ENCODE measurements around the gene RAB3A.

The RAB3A gene

GRCh38 chr19:18202778-18203407 is 949 bp downstream of the RAB3A start:
- Histone ChIP-seq H3K27me3 (ENCODE audit: control insufficient read depth in 1 of 2, insufficient read depth in 1 of 2, low read length in 2 of 2) (no peaks in the 10 kb centered on the region), H2BK12ac (ENCODE audit: low read length in 2 of 2) (no peak overlapping the region), H3K18ac (ENCODE audit: low read depth in 1 of 2, low read length in 2 of 2) (peak overlapping the region in 1 of 2 experiments; percentile 22), H3K79me1 (replicated peaks; ENCODE audit: low read length, poor library complexity, severe bottlenecking) (peaks cover 11% of the 10 kb centered on the region), H3K4ac (ENCODE audit: low read depth in 1 of 2, low read length in 2 of 2) (no peak overlapping the region), H3K14ac (ENCODE audit: low read length in 2 of 2) (peak overlapping the region in 1 of 2 experiments; percentile 95), H3K4me3 (ENCODE audit: insufficient read depth in 1 of 2, low read depth in 1 of 2, low read length in 2 of 2) (peak overlapping the region; percentile 75 to 96), H2AK5ac (ENCODE audit: low read length, severe bottlenecking) (no peak overlapping the region), H3K23ac (ENCODE audit: low read length in 2 of 2) (peak overlapping the region in 1 of 2 experiments; percentile 90), H3K4me2 (ENCODE audit: low read length, poor library complexity, severe bottlenecking) (peak overlapping the region; percentile 68), H2BK15ac (ENCODE audit: low read depth, poor library complexity, severe bottlenecking) (no peak overlapping the region), H2BK120ac (ENCODE audit: low read depth, low read length) (no peak overlapping the region), H2AFZ (ENCODE audit: low read depth, low read length) (no peak overlapping the region), H3K4me1 (ENCODE audit: control insufficient read depth, insufficient read depth, low read depth, low read length) (peaks cover 17% of the 10 kb centered on the region), H3K9me3 (ENCODE audit: control insufficient read depth, low read length) (no peaks in the 10 kb centered on the region), H2BK5ac (ENCODE audit: low read depth, low read length, poor library complexity, severe bottlenecking) (no peak overlapping the region), H3K27ac (ENCODE audit: low read length, poor library complexity, severe bottlenecking) (no peak overlapping the region), H4K8ac (ENCODE audit: low read length) (no peak overlapping the region), H4K91ac (ENCODE audit: low read length) (no peak overlapping the region), H3K9ac (ENCODE audit: low read length) (peak overlapping the region; percentile 83), H3K36me3 (ENCODE audit: control insufficient read depth in 1 of 2, insufficient read depth in 2 of 2, low read depth in 1 of 2, low read length in 2 of 2) (peaks cover 24 to 32% of the 10 kb centered on the region in 2 experiments)
- WGBS, result 41% methylated on average over 32 of the region's 32 CpGs
- no peak for DNase-seq

DNA sequence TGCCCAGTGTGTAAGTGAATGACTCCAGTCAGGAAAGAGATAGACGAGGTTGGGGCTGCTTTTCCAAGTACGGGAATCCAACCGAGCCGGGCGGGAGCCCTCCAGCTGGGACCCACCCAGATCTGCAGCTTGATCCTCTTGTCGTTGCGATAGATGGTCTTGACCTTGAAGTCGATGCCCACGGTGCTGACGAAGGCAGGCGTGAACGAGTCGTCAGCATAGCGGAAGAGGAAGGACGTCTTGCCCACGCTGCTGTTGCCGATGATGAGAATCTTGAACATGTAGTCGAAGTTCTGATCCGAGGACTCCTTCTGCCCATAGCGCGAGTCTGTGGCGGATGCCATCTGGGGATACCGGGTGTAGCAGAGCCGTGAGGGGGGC is 1.5 kb downstream of the RAB3A start:
- Histone ChIP-seq H2BK12ac (ENCODE audit: low read length in 2 of 2) (no peak overlapping the region), H2BK5ac (ENCODE audit: low read depth, low read length, poor library complexity, severe bottlenecking) (no peak overlapping the region), H2AFZ (ENCODE audit: low read depth, low read length) (no peak overlapping the region), H3K79me1 (replicated peaks; ENCODE audit: low read length, poor library complexity, severe bottlenecking) (peaks cover 11% of the 10 kb centered on the region), H3K14ac (ENCODE audit: low read length in 2 of 2) (no peak overlapping the region), H3K18ac (ENCODE audit: low read depth in 1 of 2, low read length in 2 of 2) (no peak overlapping the region), H3K4me3 (ENCODE audit: insufficient read depth in 1 of 2, low read depth in 1 of 2, low read length in 2 of 2) (peak overlapping the region in 1 of 2 experiments; percentile 96), H2AK5ac (ENCODE audit: low read length, severe bottlenecking) (no peak overlapping the region), H3K4ac (ENCODE audit: low read depth in 1 of 2, low read length in 2 of 2) (no peak overlapping the region), H2BK120ac (ENCODE audit: low read depth, low read length) (no peak overlapping the region), H4K91ac (ENCODE audit: low read length) (no peak overlapping the region), H3K4me1 (ENCODE audit: control insufficient read depth, insufficient read depth, low read depth, low read length) (peaks cover 17% of the 10 kb centered on the region), H3K9ac (ENCODE audit: low read length) (peak overlapping the region; percentile 83), H4K8ac (ENCODE audit: low read length) (no peak overlapping the region), H3K9me3 (ENCODE audit: control insufficient read depth, low read length) (no peaks in the 10 kb centered on the region), H3K23ac (ENCODE audit: low read length in 2 of 2) (no peak overlapping the region), H3K4me2 (ENCODE audit: low read length, poor library complexity, severe bottlenecking) (no peak overlapping the region), H3K36me3 (ENCODE audit: control insufficient read depth in 1 of 2, insufficient read depth in 2 of 2, low read depth in 1 of 2, low read length in 2 of 2) (peaks cover 27 to 36% of the 10 kb centered on the region in 2 experiments), H3K27me3 (ENCODE audit: control insufficient read depth in 1 of 2, insufficient read depth in 1 of 2, low read length in 2 of 2) (no peaks in the 10 kb centered on the region), H2BK15ac (ENCODE audit: low read depth, poor library complexity, severe bottlenecking) (no peak overlapping the region), H3K27ac (ENCODE audit: low read length, poor library complexity, severe bottlenecking) (no peak overlapping the region)
- WGBS, result 96% methylated on average over 24 of the region's 24 CpGs
- DNase-seq, result no peak

DNA sequence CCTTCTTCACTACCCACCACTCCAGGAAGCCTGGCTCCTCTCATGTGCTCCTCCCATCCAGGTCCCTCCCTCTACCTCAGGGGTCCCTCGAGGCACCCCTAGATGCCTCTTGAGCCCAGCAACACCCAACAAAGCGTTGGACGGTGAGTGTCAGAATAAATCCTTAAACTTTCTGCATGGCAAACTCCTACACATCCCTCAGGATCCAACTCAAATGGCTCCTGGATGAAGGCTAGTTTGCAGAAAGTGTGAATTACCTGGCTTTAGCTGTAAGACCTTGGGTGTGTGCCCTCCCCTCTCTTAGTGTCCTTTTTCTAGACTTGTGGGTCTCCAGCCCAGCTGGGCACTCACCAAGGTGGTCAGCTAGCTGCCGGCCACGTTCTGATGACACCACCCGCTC is 5.5 kb downstream of the RAB3A start:
- Histone ChIP-seq H3K36me3 (ENCODE audit: control insufficient read depth in 1 of 2, insufficient read depth in 2 of 2, low read depth in 1 of 2, low read length in 2 of 2) (peaks cover 48 to 52% of the 10 kb centered on the region in 2 experiments), H2BK5ac (ENCODE audit: low read depth, low read length, poor library complexity, severe bottlenecking) (no peak overlapping the region), H2AK5ac (ENCODE audit: low read length, severe bottlenecking) (no peak overlapping the region), H3K4me3 (ENCODE audit: insufficient read depth in 1 of 2, low read depth in 1 of 2, low read length in 2 of 2) (no peak overlapping the region), H4K91ac (ENCODE audit: low read length) (no peak overlapping the region), H3K9me3 (ENCODE audit: control insufficient read depth, low read length) (no peaks in the 10 kb centered on the region), H3K4ac (ENCODE audit: low read depth in 1 of 2, low read length in 2 of 2) (no peak overlapping the region), H3K27ac (ENCODE audit: low read length, poor library complexity, severe bottlenecking) (no peak overlapping the region), H3K14ac (ENCODE audit: low read length in 2 of 2) (no peak overlapping the region), H3K23ac (ENCODE audit: low read length in 2 of 2) (no peak overlapping the region), H2AFZ (ENCODE audit: low read depth, low read length) (no peak overlapping the region), H2BK12ac (ENCODE audit: low read length in 2 of 2) (no peak overlapping the region), H3K18ac (ENCODE audit: low read depth in 1 of 2, low read length in 2 of 2) (no peak overlapping the region), H3K27me3 (ENCODE audit: control insufficient read depth in 1 of 2, insufficient read depth in 1 of 2, low read length in 2 of 2) (no peaks in the 10 kb centered on the region), H4K8ac (ENCODE audit: low read length) (no peak overlapping the region), H3K4me1 (ENCODE audit: control insufficient read depth, insufficient read depth, low read depth, low read length) (peaks cover 23% of the 10 kb centered on the region), H2BK15ac (ENCODE audit: low read depth, poor library complexity, severe bottlenecking) (no peak overlapping the region), H3K4me2 (ENCODE audit: low read length, poor library complexity, severe bottlenecking) (no peak overlapping the region), H3K9ac (ENCODE audit: low read length) (no peak overlapping the region), H3K79me1 (replicated peaks; ENCODE audit: low read length, poor library complexity, severe bottlenecking) (peaks cover 21% of the 10 kb centered on the region), H2BK120ac (ENCODE audit: low read depth, low read length) (no peak overlapping the region)
- 83% methylated on average over 3 of the region's 6 CpGs for WGBS
- DNase-seq, result no peak

- Histone ChIP-seq H3K9ac (ENCODE audit: low read length) (no peak overlapping the region), H3K4me2 (ENCODE audit: low read length, poor library complexity, severe bottlenecking) (no peak overlapping the region), H4K91ac (ENCODE audit: low read length) (no peak overlapping the region), H3K4me3 (ENCODE audit: insufficient read depth in 1 of 2, low read depth in 1 of 2, low read length in 2 of 2) (no peak overlapping the region), H3K27ac (ENCODE audit: low read length, poor library complexity, severe bottlenecking) (no peak overlapping the region), H3K18ac (ENCODE audit: low read depth in 1 of 2, low read length in 2 of 2) (no peak overlapping the region), H3K27me3 (ENCODE audit: control insufficient read depth in 1 of 2, insufficient read depth in 1 of 2, low read length in 2 of 2) (no peaks in the 10 kb centered on the region), H3K23ac (ENCODE audit: low read length in 2 of 2) (no peak overlapping the region), H2AFZ (ENCODE audit: low read depth, low read length) (no peak overlapping the region), H2BK5ac (ENCODE audit: low read depth, low read length, poor library complexity, severe bottlenecking) (no peak overlapping the region), H3K4ac (ENCODE audit: low read depth in 1 of 2, low read length in 2 of 2) (no peak overlapping the region), H3K9me3 (ENCODE audit: control insufficient read depth, low read length) (no peaks in the 10 kb centered on the region), H3K14ac (ENCODE audit: low read length in 2 of 2) (no peak overlapping the region), H2BK15ac (ENCODE audit: low read depth, poor library complexity, severe bottlenecking) (no peak overlapping the region), H4K8ac (ENCODE audit: low read length) (no peak overlapping the region), H3K79me1 (replicated peaks; ENCODE audit: low read length, poor library complexity, severe bottlenecking) (peaks cover 17% of the 10 kb centered on the region), H2AK5ac (ENCODE audit: low read length, severe bottlenecking) (no peak overlapping the region), H2BK12ac (ENCODE audit: low read length in 2 of 2) (no peak overlapping the region), H2BK120ac (ENCODE audit: low read depth, low read length) (no peak overlapping the region), H3K4me1 (ENCODE audit: control insufficient read depth, insufficient read depth, low read depth, low read length) (peaks cover 18% of the 10 kb centered on the region), H3K36me3 (ENCODE audit: control insufficient read depth in 1 of 2, insufficient read depth in 2 of 2, low read depth in 1 of 2, low read length in 2 of 2) (peaks cover 48 to 52% of the 10 kb centered on the region in 2 experiments)
- 85% methylated on average over 6 of the region's 6 CpGs for whole genome bisulfite sequencing
- DNase-seq, result no peak
Observed at GRCh38 chr19:18197941-18198340, 5.9 kb downstream of the RAB3A start.
